GDM1 (cell line): ENCODE measurements around the gene DLG2.

ENCODE experiments used
- DNase-seq: peaks from one replicate; lab custom pipeline; 2025; lab: John Stamatoyannopoulos, UW

DLG2 gene

DNA sequence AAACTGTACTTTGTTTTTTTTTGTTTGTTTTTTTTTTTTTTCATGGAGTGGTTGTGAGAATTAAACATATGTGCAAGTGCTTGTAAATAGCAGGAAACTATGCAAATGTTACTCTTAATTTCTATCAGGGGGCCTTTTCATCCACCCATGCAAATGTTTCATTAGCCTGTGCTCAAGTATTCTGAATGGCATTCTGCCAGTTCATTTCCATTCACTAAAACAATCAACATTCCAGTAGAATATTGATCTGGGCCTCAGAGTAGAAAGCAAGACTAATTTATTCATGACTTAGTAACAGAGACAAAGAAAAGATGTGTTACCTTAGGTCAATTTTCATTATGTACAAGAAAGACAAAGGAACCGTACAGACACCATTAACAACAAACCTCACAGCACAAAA, 971.4 kb downstream of the DLG2 start:
- no peak for DNase-seq

DNA sequence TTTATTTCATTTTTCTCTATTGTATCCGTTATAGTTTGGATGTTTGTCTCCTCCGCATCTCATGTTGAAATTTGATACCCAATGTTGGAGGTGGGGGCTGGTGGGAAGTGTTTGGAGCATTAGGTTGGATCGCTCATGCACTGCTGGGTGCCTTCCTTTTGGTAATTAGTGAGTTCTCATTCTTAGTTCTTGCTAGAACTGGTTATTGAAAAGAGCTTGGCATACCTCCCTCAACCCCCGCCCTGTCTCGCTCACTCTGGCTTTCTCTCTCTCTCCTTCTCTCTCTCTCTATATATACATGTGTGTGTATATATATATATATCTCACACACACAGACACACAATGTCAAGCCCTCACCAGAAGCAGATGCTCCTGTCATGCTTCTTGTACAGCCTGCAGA, 978.7 kb downstream of the DLG2 start:
- DNase-seq: no peak

DNA sequence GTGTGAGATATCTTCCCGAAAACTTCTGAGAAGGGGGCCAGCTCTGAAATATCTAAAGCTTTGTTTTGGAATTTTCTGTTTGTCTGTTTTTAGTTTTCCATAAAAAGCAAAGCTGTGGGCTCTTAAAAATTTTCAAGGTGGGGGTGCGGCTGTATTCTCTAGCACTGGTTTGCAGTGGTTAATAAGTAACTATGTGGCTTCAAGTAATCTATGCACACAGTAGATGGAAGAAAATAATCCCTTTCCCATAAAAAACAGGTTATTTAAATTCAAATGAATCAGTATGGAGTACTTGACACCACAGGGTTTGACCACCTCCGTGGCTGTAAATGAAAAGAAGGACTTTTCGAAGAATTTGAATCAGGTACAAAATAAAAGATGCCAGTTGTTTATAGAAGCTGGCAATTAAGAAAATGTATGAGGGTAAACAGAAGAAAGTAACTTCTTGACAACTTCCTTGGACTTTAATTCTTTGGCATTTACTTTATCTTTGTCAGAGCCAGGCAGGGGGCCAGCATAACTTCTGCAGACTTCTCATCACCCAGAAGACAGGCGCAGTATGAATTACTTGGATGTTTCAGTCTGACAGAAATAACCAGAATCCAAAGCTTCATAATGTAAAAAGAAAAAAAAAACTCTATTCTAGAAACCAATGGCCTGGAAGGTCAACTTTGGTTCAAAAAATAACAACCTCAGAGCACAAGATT, 981.0 kb downstream of the DLG2 start:
- no peak for DNase-seq

DNA sequence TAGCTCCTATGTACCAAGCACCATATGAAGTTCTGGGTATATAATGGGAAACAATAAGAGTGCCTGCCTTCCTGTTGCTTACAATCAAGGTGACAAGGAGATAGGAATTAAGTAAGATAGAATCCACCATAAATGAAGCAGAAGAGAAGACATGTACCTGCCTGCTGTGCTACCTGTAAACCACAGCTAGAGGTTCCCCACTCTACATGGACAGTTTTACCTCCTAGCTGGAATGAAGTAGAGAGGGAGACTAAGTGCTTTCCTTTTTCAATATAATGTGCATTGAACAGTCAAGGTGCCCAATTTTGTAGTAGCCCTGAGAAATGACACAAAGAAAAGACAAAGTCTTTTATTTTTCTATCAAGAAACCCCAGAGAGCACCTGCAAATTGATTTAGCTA, 984.6 kb downstream of the DLG2 start:
- DNase-seq: no peak

DNA sequence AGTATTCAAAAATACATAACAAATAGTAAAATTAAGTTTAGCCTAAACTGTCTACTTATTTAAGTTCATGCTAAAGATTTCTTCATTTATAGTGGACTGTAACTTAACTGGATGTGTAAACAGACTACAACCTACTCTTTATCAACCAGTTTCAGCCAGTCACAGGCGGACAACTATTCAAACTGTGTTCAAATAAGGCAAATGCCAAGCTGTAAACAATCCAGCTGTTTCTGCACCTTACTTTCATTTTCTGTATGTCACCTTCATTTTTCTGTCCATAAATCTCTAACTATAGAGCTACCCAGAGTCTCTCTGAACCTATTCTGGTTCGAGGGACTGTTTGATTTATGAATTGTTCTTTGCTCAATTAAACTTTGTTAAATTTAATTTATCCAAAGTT, 992.8 kb downstream of the DLG2 start:
- no peak for DNase-seq

DNA sequence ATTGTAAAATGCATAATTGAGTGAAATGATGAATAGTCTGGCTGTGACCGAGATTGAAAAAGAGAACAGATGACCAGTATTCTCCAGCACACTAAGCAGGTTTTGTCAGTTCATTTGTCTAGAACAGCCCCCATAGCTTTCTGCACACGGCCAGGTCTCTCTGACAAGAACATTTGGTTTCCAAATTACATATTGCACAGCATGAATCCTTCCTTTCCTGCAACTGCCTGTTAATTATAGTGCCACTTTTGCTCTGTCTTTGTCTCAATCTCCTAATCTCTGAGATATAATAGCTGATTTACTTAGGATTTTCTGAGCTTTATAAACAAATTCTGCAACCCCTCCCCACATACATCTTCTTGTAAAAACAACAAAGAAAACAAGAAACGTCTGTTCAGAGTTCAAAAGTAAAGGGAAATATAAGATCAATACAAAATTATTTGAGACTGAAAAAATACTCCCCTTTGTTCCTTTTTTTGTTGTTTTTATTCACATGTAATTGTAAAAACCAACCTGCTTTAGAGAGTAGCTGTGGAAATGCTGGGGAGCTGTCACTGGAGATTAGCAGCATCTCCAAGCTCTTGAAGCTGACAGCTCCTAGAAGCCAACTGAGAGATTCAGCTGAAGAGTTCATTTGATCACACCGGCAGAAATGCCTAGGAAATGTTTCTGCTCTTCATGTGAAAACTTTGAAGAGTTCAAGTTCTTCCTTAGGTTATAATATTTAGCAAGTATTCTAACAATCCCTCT, 998.1 kb downstream of the DLG2 start:
- DNase-seq: no peak

DNA sequence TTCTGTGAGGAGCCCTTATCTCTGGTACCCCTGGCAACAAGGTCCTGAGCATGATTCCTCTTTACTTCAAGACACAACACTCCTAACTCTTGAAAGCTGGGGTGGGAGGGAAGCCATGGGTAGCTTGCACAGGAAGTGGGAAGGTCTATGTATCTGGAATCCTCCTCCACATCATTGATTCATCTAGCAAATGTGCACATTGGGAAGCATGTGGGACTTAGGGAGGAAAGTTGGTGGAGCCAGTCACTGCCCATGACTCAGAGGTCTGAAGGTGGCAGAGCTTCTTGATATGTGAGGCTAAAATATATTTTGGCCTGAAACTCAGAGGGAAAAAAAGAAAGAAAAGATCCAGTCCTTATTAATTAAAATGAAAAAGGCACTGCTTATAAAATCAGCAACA, 1000.9 kb downstream of the DLG2 start:
- DNase-seq: no peak

DNA sequence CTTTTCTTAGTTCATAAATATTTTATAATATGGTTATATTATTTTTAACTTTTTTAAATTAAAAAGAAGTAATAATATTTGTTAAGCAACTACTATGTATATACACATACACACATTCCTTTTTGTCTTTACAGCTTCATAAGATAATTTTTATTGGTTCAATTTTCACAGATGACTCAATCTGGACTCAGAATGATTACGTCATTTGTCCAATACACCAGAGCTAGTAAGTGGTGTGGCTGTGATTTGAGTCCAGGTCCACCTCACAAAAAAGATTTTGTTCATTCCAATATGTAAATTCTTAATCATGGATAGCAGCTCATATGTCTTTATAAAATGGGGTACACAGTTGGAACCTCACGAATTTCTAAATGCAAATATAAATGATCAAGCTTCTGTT, 1014.5 kb downstream of the DLG2 start:
- no peak for DNase-seq

DNA sequence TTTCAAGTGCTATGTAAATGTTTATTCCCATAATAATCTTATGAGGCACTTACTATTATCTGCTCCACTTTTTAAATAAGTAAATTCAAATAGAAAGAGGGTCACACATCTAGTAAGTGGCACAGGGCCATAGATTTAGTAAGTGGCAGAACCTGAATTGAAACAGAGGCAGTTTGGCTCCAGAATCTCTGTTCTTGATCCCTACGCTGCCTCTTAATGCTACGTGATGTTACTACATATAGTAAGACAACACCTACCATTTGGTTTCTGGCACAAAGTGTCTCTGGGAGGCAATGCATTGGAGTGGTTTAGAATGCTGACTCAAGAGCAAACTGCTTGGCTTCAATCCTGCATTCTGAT, 1018.3 kb downstream of the DLG2 start:
- DNase-seq: no peak

DNA sequence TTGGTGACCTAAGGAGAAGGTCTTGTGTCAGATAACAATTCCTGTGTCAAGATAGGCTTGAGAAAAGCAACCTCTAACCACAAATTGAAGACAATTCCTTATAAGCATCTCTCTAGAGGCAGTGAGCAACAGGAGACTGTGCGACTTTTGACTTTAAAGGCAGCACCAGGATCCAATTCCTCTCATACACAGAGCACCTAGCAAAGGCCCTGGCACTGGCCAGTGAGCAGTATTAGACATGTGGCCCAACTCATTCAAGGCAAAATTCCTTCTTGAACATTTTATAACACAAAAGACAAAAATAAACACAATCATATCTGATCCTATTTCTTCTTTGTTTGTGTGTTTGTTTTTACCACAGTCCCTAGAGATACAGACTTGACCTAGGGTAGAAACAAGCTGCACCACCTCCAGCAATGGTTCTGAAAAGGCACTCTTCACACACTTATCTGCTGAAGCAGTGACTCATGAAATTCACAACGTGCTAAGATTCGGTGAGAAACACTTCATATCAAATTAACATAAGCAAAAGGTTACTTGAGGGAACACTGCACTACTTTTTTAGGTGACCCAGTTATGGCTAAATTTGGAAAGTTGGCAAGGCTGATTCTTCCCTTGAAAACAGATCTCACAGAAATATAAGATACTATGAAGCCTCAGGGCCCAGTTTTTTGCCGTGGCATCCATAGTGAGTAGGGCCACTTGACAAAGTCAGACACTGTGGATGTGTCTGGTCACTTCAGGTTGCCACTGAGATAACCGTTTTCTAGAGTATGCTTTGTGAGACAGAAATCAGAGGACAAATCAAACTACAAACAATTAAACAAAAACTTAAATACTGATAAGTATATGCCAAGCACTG, 1018.9 kb downstream of the DLG2 start:
- DNase-seq: no peak

DNA sequence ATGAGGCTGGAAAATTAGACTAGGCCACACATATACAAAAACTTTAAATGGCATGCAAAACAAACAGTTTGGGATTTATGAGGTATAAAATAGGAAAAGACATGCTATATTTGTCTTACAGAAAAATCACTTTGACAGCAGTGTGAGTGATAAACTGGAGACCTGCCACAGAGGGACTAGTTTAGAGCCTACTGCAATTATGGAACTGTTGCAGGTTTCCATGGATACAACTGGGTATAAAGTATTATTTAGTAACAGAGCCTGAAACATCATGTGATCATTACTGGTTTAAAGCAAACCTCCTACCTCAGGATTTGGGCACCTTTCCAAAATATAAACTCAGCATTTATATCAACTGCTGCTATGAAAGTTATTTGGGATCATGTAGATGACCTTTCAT, 1032.5 kb downstream of the DLG2 start:
- DNase-seq: no peak

DNA sequence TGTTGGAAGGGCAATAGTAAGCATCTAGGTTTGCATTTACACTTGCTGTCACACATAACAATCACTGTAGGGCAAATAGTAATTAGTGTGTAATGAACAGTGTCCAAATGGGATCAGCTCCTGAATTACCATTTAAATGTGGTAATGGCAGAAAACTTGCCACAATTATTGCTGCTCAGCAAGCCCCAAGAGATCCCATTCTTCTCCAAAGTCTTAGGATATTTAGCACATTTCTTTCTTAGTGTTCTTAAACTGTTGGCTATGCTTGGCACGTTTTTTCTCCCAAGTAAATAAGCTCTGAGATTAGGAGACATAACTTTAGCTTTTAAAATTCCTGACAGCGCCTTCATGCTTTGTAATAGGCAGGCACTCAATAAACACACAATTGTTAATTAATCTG, 1037.0 kb downstream of the DLG2 start:
- no peak for DNase-seq

DNA sequence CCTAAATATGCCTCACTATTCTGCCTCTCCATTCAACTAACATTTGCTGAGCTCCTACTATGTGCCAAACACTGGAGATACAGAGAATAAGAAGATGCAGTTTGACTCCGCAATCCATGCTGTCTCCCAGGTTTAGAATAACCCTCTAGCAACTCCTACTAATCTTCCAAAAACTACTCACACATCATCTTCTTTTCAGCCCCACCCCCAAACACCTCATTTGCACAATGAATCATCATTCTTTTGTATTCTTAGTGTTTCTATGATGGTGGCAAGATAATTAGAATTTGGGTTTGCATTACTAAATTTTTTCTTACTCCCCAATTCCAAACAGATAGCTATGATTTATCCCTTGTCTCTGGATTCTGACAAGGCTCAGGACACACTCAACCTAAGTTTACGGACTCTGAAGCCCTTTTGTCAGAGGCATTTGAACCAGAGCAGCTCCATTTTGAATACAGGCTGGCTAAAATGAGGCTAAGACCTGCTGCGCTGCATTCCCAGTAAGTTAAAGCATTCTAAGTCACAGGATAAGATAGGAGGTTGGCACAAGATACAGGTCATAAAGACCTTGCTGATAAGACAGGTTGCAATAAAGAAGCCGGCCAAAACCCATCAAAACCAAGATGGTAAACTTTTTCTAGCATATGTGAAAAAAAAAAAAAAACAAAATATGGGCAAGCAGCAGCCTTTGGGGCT, 1038.9 kb downstream of the DLG2 start:
- DNase-seq: no peak

DNA sequence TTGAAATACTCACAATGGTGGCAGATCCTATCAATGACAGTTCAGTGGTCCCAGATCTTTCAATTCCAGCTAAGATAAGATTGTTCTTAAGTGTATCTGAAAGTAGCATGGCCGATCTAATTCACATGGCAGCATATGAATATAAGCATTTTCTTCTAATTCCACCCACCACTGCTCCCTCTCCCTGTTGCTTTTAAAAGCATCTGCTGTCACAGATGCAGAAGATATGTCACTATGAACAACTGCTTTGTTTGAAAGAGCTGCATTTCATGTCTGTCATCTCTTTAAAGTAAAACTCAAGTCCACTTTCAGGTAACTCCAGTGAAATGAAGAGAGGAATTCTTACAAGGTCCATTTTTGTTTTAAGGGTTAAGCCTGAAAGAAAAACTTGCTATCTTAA, 1044.0 kb downstream of the DLG2 start:
- no peak for DNase-seq

DNA sequence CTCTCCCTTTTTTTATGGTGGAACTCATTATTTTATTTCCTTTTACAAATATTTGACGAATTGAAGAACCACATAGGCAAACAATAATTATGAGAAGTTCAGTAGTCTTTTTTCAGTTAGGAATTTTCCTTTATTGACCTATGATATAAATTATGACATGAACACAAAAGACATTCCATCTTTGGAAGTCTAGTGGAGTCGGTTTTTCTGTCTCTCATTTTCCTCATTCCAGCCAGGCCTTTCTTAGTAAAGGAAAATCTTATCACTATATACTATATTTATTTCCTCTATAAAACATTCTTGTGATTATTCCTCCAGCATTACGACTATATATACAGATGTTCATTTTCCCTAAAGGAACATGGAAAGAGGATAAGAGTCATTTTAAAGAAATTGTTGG, 1046.1 kb downstream of the DLG2 start:
- no peak for DNase-seq

DNA sequence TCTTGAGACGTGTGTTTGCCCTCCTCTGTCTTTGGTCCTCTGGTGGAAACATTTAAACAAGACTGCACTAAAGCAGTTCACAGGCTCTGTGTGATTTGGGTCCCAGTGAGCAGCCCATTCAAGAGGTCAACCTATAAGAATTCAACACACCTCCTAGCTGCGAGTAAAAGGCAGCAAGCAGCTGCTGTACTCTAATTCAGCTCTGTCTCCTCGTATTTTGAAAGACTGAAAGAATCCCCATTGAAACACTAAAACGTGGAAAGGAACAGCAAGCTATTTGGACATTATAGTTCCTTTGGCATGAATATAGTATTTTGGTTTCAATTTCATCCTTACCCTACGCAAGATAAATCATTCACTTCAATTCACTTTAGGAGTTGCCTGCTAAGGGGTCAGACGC, 1046.7 kb downstream of the DLG2 start:
- no peak for DNase-seq

DNA sequence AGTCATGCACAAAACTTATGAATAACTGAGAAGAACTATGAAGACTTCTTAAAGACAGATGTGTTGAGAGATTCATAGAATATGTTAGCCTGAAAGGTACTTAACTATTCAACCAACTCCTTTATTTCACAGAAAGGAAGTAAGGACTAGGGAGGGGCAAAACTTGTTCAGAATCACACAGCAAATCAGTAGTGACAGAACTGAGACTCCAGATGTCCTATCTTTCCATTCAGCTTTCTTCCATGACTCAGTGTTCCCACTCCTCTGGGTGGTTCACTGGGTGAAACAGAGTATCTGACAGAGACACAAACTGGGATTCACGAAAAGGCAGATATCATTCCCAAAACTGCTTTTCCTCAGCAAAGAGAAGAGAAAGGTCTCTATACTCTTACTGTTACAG, 1053.3 kb downstream of the DLG2 start:
- DNase-seq: no peak

DNA sequence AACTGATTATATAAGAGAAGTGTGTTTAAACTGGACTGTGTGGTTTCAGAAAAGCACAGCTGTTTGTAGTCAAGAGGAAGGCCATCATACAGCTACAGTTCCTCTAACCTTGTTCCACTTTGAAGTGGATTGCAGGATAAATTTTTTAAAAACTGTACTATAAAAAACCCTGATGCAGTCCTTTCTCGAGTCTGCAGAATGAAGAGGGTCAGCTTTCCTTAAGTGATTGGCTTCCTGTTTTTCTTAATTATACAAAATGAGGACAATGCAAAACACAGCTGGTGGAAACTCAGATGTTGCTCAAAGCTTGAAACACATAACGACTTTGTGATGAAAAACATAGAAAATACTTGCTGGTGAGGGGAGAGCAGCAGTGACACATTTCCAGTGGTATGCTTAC, 1060.5 kb downstream of the DLG2 start:
- DNase-seq: no peak

DNA sequence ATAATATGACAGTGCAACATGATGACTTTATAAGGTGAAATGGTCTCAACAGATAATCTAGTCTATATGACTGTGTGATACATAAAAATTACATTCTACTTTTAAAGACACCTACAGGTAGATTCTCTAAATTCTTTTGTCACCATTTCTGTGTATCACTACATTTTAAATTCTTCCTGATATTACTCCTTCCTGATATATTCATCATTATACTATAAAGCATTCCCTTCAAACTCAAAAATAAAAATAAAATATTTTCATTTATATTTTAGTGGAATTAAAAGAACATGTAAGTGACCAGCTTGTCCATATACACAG, 1062.3 kb downstream of the DLG2 start:
- DNase-seq: no peak

DNA sequence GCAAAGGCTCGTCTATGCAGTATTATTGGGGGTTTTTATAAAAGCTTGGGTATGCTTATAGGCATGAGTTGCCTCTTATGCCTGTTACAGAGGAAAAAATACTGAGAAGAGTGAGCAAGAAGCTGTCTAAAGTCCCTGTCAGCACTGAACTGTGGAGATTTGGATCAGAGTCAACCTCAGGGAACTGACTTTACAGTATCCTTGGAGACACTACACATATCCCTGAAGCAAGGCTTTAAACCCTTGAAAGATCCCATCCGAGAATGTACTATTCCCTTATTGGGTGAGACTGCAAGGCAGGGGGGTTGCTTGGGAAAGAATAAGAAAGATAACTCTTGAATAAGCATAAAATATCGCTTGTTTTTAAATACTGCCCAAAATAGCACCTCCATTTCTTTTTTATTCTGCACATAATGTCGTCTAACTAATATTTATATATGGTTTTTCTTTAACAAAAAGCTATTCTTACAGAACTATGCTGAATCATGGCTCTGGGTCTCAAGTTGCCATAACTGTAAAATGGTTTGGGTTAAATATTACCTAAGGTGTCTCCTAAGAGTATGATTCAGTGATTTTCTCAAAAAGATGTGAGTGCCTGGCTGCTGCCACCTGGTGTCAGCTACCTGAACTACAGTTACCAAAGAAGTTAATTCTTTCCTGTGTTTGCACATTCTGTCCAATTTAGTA, 1062.8 kb downstream of the DLG2 start:
- no peak for DNase-seq

DNA sequence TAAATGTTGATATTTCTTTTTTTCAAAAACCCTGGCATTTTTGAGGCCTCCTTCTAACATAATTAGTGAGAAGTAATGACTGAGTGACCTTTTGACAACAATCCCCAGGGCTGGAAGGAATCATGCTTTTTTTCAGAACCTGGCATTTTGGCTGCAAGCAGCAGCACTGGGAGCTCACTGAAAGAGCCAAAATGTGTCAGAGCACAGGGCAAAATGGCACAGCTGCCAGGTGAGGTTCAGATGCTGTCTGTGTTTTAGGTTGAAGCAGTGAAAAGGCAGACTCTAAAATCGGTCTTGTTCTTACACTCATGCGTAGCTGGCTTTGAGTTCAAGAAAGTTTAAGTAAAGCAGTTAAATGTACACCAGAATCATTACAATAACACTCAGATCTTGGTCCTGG, 1063.8 kb downstream of the DLG2 start:
- no peak for DNase-seq

DNA sequence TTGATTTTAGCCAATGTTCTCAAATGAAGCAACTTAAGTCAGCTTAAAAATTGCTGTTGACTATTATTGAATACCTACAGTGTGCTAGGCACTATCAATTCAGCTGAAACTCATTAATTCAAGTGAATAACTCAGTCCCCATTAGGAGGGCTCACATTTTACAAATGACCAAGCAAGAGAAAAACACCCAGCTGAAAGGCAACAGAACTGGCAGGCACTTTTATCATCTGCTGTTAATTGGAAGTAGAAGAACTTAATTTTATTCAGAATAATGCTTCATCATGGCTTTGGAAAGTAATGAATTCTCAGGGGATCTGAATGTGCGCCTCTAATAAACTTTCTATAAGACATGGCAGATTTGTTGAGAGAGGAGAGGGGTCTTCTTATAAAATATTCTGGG, 1066.9 kb downstream of the DLG2 start:
- no peak for DNase-seq
